ENCODE data around the gene PDGFB.

The PDGFB gene

DNA sequence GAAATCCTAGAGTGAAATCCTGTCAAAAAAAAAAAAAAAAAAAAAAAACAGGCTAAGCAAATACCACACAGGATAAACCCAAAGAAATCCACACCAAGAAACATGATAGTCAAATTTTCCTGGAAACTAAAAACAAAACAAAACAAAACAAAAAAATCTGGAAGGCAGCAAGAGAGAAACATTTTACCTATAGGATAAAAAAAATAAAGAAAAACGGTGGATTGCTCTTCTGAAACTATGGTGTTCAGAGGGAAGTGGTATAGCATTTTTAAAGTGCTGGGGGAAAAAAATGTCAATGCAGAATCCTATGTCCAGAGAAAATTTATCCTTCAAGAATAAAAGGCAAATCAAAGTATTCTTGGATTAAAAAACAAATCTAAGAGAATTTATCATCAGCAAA is 50.7 kb downstream of the PDGFB start:
- no peak for DNase-seq

GRCh38 chr22:39188809-39189208 is 56.0 kb downstream of the PDGFB start:
- no peak for DNase-seq

DNA sequence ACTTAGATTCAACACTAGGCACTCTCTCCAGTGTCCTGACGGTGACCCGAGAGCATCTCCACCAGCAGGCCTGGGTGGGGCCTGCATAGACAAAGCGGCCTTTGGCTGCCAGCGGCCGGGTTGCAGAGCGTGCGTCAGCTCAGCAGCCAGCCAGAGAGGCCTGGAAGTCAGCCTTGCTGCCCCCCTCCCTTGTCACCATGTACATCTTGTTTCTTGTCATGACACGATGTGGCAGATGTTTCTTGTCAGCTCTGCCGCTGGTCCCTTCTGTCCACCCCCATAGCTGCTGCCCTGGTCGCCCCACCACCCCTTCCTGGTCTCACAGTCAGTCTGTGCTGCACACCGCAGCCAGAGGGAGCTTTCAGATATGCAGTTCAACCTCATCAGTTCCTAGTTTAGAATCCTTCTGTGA is 59.2 kb downstream of the PDGFB start:
- DNase-seq = no peak

GRCh38 chr22:39184586-39185577 is 59.9 kb downstream of the PDGFB start:
- no peak for DNase-seq

- DNase-seq = no peak
These were observed 60.7 kb downstream of the PDGFB start for GRCh38 chr22:39183991-39184585.

GRCh38 chr22:39182478-39183030 is 62.2 kb downstream of the PDGFB start:
- DNase-seq = no peak

- DNase-seq = no peak
These were observed 63.0 kb downstream of the PDGFB start for GRCh38 chr22:39181778-39182177.

- DNase-seq = no peak
These were observed 63.4 kb downstream of the PDGFB start for GRCh38 chr22:39181356-39181755.

- DNase-seq = no peak
These were observed 64.9 kb downstream of the PDGFB start for GRCh38 chr22:39179841-39180335.

GRCh38 chr22:39179401-39179827 is 65.4 kb downstream of the PDGFB start:
- no peak for DNase-seq

GRCh38 chr22:39178206-39179111 is 66.3 kb downstream of the PDGFB start:
- DNase-seq = no peak

DNA sequence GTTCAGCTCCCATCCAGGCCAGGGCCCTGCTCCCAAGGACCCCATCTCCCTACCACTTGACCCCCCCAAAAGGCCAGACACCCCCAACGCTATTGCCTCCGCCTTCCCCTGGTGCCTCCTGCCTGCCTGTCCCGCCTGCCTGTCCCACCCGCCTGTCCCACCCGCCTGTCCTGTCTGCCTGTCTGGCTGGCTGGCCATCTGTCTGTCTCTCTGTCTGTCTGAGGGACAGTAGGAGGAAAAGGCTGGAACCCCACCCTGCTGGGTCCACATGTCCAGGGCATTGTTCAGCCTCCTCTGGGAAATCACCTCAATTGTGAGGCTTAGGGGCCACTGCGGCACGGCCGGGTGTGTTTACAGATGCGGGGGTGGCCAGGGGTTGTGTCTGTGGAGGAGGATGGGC is 67.0 kb downstream of the PDGFB start:
- DNase-seq = no peak

DNA sequence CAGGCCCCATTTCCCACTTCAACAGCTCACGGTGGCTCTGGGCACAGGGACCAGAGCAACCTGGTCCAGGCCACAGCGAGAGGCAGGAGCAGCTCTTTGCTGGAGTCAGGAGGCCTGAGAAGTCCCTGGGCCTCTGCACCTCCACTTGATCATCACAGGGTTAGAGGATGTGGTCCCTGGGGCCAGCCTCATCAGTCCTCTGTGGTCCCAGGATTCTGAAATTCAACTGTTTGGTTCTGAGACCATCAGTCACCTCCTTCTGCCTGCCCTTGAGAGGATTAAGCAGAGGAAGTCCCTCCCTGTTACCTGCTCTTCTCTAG is 67.4 kb downstream of the PDGFB start:
- DNase-seq = no peak

- DNase-seq = no peak
These were observed 67.9 kb downstream of the PDGFB start for GRCh38 chr22:39176714-39177455.

GRCh38 chr22:39176143-39176713 is 68.6 kb downstream of the PDGFB start:
- no peak for DNase-seq

DNA sequence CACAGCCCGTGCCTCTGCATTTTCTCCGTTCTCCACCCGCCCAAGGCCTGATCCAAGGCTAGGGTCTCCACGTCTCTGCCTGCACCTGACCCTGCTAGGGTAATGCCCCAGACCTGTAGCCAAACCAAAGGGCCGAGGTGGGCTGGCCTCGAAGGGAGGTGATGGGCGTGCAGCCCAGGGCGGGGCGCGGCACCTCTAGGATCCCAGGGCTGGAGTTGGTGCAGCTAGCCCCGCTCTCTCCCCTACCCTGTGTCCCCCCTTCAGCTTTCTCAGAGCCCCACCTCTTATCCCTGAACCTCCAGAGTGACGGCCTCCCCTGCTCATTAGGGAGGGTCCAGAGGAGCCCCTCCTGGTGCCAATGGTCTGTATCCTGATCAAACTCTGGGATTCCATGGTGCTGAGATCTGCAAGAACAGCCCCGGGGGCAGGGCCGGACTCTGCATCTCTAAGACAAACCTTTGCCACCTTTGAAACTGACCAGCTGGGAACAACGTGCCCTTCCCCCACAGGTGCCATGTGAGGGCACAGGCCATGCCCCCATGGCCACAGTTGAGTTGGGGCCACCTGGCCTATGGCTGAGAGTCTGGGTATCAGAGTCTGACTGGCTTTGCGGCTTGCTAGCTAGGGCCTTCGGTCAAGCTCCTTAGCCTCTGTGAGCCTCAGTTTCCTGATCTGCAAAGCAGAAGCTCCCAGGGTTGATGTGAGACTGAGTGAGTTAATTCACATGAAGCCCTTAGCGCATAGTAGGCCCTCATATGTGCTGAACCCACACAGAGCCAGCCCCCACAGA is 69.2 kb downstream of the PDGFB start:
- no peak for DNase-seq

- DNase-seq = peak; percentile 56
These were observed 70.1 kb downstream of the PDGFB start for GRCh38 chr22:39174498-39175352.

DNA sequence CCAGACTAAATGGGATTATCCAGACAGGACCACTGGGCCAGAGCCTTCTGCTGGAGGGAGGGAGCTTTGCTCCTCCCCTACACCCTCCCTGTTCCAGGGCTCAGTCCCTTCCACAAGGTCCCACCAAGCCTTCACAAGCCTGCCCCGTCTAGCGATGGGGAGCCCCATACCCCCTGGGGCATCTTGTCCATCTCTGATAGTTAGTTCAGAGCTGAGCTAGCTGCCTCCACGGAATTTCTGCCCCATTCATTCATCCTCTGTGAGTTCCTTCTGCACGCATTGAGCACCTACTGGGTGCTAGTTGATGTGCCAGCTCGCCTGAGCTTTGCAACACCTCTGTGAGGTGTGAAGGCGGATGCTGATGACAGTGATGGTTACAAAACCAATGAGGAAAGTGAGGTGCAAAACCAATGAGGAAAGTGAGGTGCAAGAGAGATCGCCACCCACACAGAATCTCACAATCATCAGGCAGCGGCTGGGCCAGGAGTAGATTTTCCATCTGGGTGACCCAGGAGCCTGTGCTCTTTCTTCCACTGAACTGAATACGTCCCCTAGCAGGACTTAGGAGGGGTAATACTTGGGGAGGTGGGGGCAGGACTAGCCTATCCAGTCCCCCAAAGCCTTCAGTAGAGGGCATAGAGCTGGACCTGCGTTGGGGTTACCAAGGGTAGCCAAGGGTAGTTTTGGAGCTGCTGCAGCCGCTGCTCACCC is 70.8 kb downstream of the PDGFB start:
- DNase-seq = no peak
